ENCODE measurements around the gene ELMO1. TPM values are rescaled to one million over a fixed set of nuclear protein-coding genes. Genes with fewer than 3 reads are reported as not detected.

Gene ELMO1
- polyA plus RNA-seq, 1 experiment, result not detected

GRCh38 chr7:37027104-37027503 is 421.6 kb downstream of the ELMO1 start:
- TF ChIP-seq CTCF (IDR thresholded peaks at IDR 0.05; ENCODE audit: low read depth, low read length), result no peak
- H3K9me3 ChIP-seq (ENCODE audit: control insufficient read depth, insufficient read depth, low read length), result no peaks in the 10 kb centered on the region
- no peak for DNase-seq (ENCODE audit: low read depth, low spot score)
- CTCF ChIA-PET, result interaction anchor here (0.6 to 4.7 kb wide), 3 partner anchors 19 to 173 kb away, joined by 3 to 34 read pairs (median 4); no protein-coding TSS in a partner anchor
- no peak overlapping the region for H3K4me3 ChIP-seq (ENCODE audit: low read depth, low read length)
- no peak overlapping the region for H3K27ac ChIP-seq (ENCODE audit: low read depth, low read length)
- peaks cover 2% of the 10 kb centered on the region for H3K27me3 ChIP-seq (ENCODE audit: control insufficient read depth, insufficient read depth, low read length)
- POLR2A ChIA-PET, result no interaction called here

GRCh38 chr7:37018954-37019353 is 429.7 kb downstream of the ELMO1 start:
- no peaks in the 10 kb centered on the region for H3K27me3 ChIP-seq (ENCODE audit: control insufficient read depth, insufficient read depth, low read length)
- TF ChIP-seq CTCF (IDR thresholded peaks at IDR 0.05; ENCODE audit: low read depth, low read length), result no peak
- ChIA-PET CTCF (interaction anchor here (1.0 kb wide), 1 partner anchor 163 kb away, joined by 4 read pairs; no protein-coding TSS in a partner anchor), POLR2A (no interaction called here)
- H3K4me3 ChIP-seq (ENCODE audit: low read depth, low read length), result no peak overlapping the region
- H3K27ac ChIP-seq (ENCODE audit: low read depth, low read length), result no peak overlapping the region
- H3K9me3 ChIP-seq (ENCODE audit: control insufficient read depth, insufficient read depth, low read length), result no peaks in the 10 kb centered on the region
- DNase-seq (ENCODE audit: low read depth, low spot score), result no peak

- H3K27ac ChIP-seq (ENCODE audit: low read depth, low read length), result no peak overlapping the region
- ChIA-PET CTCF (interaction anchor here (1.9 kb wide), 1 partner anchor 30 kb away, joined by 5 read pairs; no protein-coding TSS in a partner anchor), POLR2A (no interaction called here)
- TF ChIP-seq CTCF (IDR thresholded peaks at IDR 0.05; ENCODE audit: low read depth, low read length), result no peak
- H3K4me3 ChIP-seq (ENCODE audit: low read depth, low read length), result no peak overlapping the region
- DNase-seq (ENCODE audit: low read depth, low spot score), result no peak
- no peaks in the 10 kb centered on the region for H3K27me3 ChIP-seq (ENCODE audit: control insufficient read depth, insufficient read depth, low read length)
- no peaks in the 10 kb centered on the region for H3K9me3 ChIP-seq (ENCODE audit: control insufficient read depth, insufficient read depth, low read length)
These were observed 432.4 kb downstream of the ELMO1 start for GRCh38 chr7:37016064-37016878.

GRCh38 chr7:37015353-37016034 is 433.2 kb downstream of the ELMO1 start:
- H3K27ac ChIP-seq (ENCODE audit: low read depth, low read length), result no peak overlapping the region
- DNase-seq (ENCODE audit: low read depth, low spot score), result no peak
- TF ChIP-seq CTCF (IDR thresholded peaks at IDR 0.05; ENCODE audit: low read depth, low read length), result no peak
- H3K27me3 ChIP-seq (ENCODE audit: control insufficient read depth, insufficient read depth, low read length), result peaks cover under 1% of the 10 kb centered on the region
- ChIA-PET POLR2A (no interaction called here), CTCF (interaction anchor here (1.3 to 1.9 kb wide), 2 partner anchors 29 to 166 kb away, joined by 3 to 5 read pairs; no protein-coding TSS in a partner anchor)
- H3K4me3 ChIP-seq (ENCODE audit: low read depth, low read length), result no peak overlapping the region
- no peaks in the 10 kb centered on the region for H3K9me3 ChIP-seq (ENCODE audit: control insufficient read depth, insufficient read depth, low read length)

GRCh38 chr7:37013771-37014170 is 434.9 kb downstream of the ELMO1 start:
- Histone ChIP-seq H3K27me3 (ENCODE audit: control insufficient read depth, insufficient read depth, low read length) (peaks cover 2% of the 10 kb centered on the region), H3K4me3 (ENCODE audit: low read depth, low read length) (no peak overlapping the region), H3K27ac (ENCODE audit: low read depth, low read length) (no peak overlapping the region), H3K9me3 (ENCODE audit: control insufficient read depth, insufficient read depth, low read length) (no peaks in the 10 kb centered on the region)
- TF ChIP-seq CTCF (IDR thresholded peaks at IDR 0.05; ENCODE audit: low read depth, low read length), result no peak
- CTCF ChIA-PET, result interaction anchor here (1.3 kb wide), 1 partner anchor 27 kb away, joined by 6 read pairs; no protein-coding TSS in a partner anchor
- POLR2A ChIA-PET, result no interaction called here
- no peak for DNase-seq (ENCODE audit: low read depth, low spot score)
